Stomach smooth muscle (tissue), 2 donors: Measurements from ENCODE around the gene FAM174C.

Source experiments
- H3K27ac ChIP-seq: one replicate; pipeline ENCODE4 v1.7.0; 2013; ENCODE audit warnings: mild to moderate bottlenecking, low read length, inconsistent platforms
- H3K27me3 ChIP-seq, 2 donors: one replicate each; pipeline ENCODE4 v1.7.0; 2013; ENCODE audit warnings: low read length in 2 of 2; ENCODE audit not compliant: insufficient read depth in 2 of 2, control insufficient read depth in 1 of 2
- H3K36me3 ChIP-seq, 2 donors: one replicate each; pipeline ENCODE4 v1.7.0; 2013; ENCODE audit warnings: low read length in 2 of 2; ENCODE audit not compliant: control insufficient read depth in 2 of 2, insufficient read depth in 2 of 2
- H3K4me1 ChIP-seq: one replicate; pipeline ENCODE4 v1.7.0; 2013; ENCODE audit warnings: low read length; ENCODE audit not compliant: control insufficient read depth, insufficient read depth
- H3K4me3 ChIP-seq, 2 donors: one replicate each; pipeline ENCODE4 v1.7.0; 2013; ENCODE audit warnings: low read length in 2 of 2
- H3K9ac ChIP-seq, 2 donors: one replicate each; pipeline ENCODE4 v1.7.0; 2013; ENCODE audit warnings: low read length in 2 of 2, mild to moderate bottlenecking in 1 of 2
- H3K9me3 ChIP-seq, 2 donors: one replicate each; pipeline ENCODE4 v1.7.0; 2013; ENCODE audit warnings: low read length in 2 of 2; ENCODE audit not compliant: control insufficient read depth in 2 of 2
- donor health status: healthy.
- donor health status: Pancreatic carcinoma.

Gene FAM174C

GRCh38 chr19:1266129-1266915 lies 9.0 kb upstream of the FAM174C start:
- Histone ChIP-seq H3K27ac (peak overlapping the region; percentile 60), H3K36me3 (peaks cover 5% of the 10 kb centered on the region in 2 donors), H3K9me3 (no peaks in the 10 kb centered on the region), H3K9ac (peak overlapping the region; percentile 5 to 31), H3K4me1 (peaks cover 74% of the 10 kb centered on the region), H3K27me3 (no peaks in the 10 kb centered on the region), H3K4me3 (peak overlapping the region; percentile 29 to 67)

- H3K9me3 ChIP-seq: no peaks in the 10 kb centered on the region
- no peaks in the 10 kb centered on the region for H3K27me3 ChIP-seq
- H3K27ac ChIP-seq: peak overlapping the region; percentile 46
- H3K36me3 ChIP-seq: peaks cover 9 to 10% of the 10 kb centered on the region in 2 donors
- peak overlapping the region; percentile 5 to 31 for H3K9ac ChIP-seq
- peaks cover 74% of the 10 kb centered on the region for H3K4me1 ChIP-seq
- H3K4me3 ChIP-seq: peak overlapping the region; percentile 29 to 67
These were observed 8.3 kb upstream of the FAM174C start for GRCh38 chr19:1266916-1267476.

GRCh38 chr19:1267477-1268225 lies 7.7 kb upstream of the FAM174C start:
- Histone ChIP-seq H3K4me1 (peaks cover 74% of the 10 kb centered on the region), H3K4me3 (peak overlapping the region; percentile 3 to 67), H3K9ac (no peak overlapping the region), H3K27me3 (no peaks in the 10 kb centered on the region), H3K36me3 (peaks cover 13 to 16% of the 10 kb centered on the region in 2 donors), H3K9me3 (no peaks in the 10 kb centered on the region), H3K27ac (peak overlapping the region; percentile 87)

- no peaks in the 10 kb centered on the region for H3K9me3 ChIP-seq
- H3K27me3 ChIP-seq: no peaks in the 10 kb centered on the region
- H3K36me3 ChIP-seq: peaks cover 21 to 24% of the 10 kb centered on the region in 2 donors
- peak overlapping the region; percentile 3 to 55 for H3K4me3 ChIP-seq
- H3K4me1 ChIP-seq: peaks cover 80% of the 10 kb centered on the region
- H3K27ac ChIP-seq: peak overlapping the region; percentile 87
- H3K9ac ChIP-seq: peak overlapping the region; percentile 52 to 66
These were observed 6.9 kb upstream of the FAM174C start for GRCh38 chr19:1268226-1269064.

GRCh38 chr19:1269065-1269477 lies 6.3 kb upstream of the FAM174C start, which contains the start of gene CIRBP:
TSS of gene CIRBP (plus strand) at chr19:1269332. CDS start at chr19:1270934, 1,602 bp downstream.
- H3K27me3 ChIP-seq: no peaks in the 10 kb centered on the region
- peak within 1 kb of the TSS; percentile 87 for H3K27ac ChIP-seq
- peaks cover 86% of the 10 kb centered on the region for H3K4me1 ChIP-seq
- no peaks in the 10 kb centered on the region for H3K9me3 ChIP-seq
- H3K36me3 ChIP-seq: peaks cover 28 to 29% of the 10 kb centered on the region in 2 donors
- H3K9ac ChIP-seq: peak within 1 kb of the TSS; percentile 86 to 95
- H3K4me3 ChIP-seq: peak within 1 kb of the TSS; percentile 90 to 99

GRCh38 chr19:1269478-1270212 lies 5.7 kb upstream of the FAM174C start:
- H3K4me3 ChIP-seq: peak overlapping the region; percentile 90 to 99
- peaks cover 89% of the 10 kb centered on the region for H3K4me1 ChIP-seq
- H3K9me3 ChIP-seq: no peaks in the 10 kb centered on the region
- peak overlapping the region; percentile 86 to 95 for H3K9ac ChIP-seq
- peaks cover 33% of the 10 kb centered on the region in 2 donors for H3K36me3 ChIP-seq
- no peaks in the 10 kb centered on the region for H3K27me3 ChIP-seq
- peak overlapping the region; percentile 87 for H3K27ac ChIP-seq

GRCh38 chr19:1270213-1270853 lies 5.0 kb upstream of the FAM174C start:
- Histone ChIP-seq H3K4me1 (peaks cover 89% of the 10 kb centered on the region), H3K27ac (peak overlapping the region; percentile 87), H3K36me3 (peaks cover 34 to 35% of the 10 kb centered on the region in 2 donors), H3K4me3 (peak overlapping the region; percentile 90 to 99), H3K27me3 (no peaks in the 10 kb centered on the region), H3K9ac (peak overlapping the region; percentile 86 to 95), H3K9me3 (no peaks in the 10 kb centered on the region)

- Histone ChIP-seq H3K27ac (peak overlapping the region; percentile 87), H3K36me3 (peaks cover 34 to 35% of the 10 kb centered on the region in 2 donors), H3K27me3 (no peaks in the 10 kb centered on the region), H3K4me3 (peak overlapping the region; percentile 90 to 99), H3K9ac (peak overlapping the region; percentile 55 to 95), H3K9me3 (no peaks in the 10 kb centered on the region), H3K4me1 (peaks cover 85% of the 10 kb centered on the region)
These were observed 4.3 kb upstream of the FAM174C start for GRCh38 chr19:1270854-1271527.
